ENCODE measurements around the gene PRKCH. TPM values are rescaled to one million over a fixed set of nuclear protein-coding genes. Genes with fewer than 3 reads are reported as not detected.
A peak's percentile ranks its signal among the peaks of the same experiment; 100 is the strongest.

PRKCH gene
- total RNA-seq, 1 donor from 2014 or later = 145 TPM

DNA sequence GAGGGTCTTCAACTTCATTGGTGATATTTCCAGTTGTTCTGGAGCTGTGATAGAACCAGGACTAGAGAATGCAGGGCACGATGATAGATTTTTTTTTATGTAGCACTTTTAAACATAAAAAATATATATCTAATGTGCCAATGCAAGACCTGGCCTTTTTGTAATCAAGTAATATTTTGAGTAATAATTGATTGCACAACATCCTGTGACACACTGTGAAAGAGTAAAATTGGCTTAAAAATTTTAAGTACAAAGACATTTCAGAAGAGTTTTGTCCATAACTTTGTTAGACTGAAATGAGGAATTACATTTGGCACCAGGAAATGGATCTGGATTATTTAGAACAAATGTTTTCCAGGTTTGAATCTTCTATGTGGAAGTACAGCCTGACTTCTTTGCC, 22.1 kb downstream of the PRKCH start:
- intact Hi-C loops (cut with micrococcal nuclease) = loop anchor here (5.0 kb wide), 3 partner anchors 319 to 591 kb away; partner anchors contain the start of gene HIF1A
- H3K9me3 Mint-ChIP-seq = no peaks in the 10 kb centered on the region
- peak overlapping the region; percentile 82 for H3K4me3 Mint-ChIP-seq
- H3K27ac Mint-ChIP-seq = peak overlapping the region; percentile 97
- peaks cover 39% of the 10 kb centered on the region for H3K36me3 Mint-ChIP-seq (ENCODE audit: low read depth)
- no peaks in the 10 kb centered on the region for H3K27me3 Mint-ChIP-seq (ENCODE audit: insufficient read depth)
- peaks cover 92% of the 10 kb centered on the region for H3K4me1 Mint-ChIP-seq (ENCODE audit: low read depth)
- no peak for DNase-seq (ENCODE audit: low spot score)

DNA sequence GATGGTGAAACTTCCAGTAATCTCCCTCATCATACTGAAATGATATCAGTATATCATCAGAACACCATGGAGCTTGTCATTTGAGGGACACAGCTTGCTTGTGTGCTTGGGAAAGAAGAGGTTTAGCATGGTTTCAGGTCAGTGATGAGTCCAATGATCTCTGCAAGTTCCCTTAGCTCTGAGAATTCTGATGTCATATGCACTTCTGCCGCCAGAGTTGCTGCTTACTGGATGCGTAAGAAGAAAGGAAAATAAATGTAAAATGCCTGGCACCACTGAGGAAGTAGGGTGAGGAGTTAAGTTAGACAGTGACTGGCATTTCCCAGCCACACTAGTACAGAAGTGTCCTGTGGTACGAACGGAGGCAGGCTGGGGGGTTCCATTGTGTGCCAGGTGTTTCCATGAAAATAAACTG, 22.6 kb downstream of the PRKCH start:
- Mint-ChIP-seq H3K36me3 (ENCODE audit: low read depth) (peaks cover 41% of the 10 kb centered on the region), H3K9me3 (peaks cover 5% of the 10 kb centered on the region), H3K4me3 (peak overlapping the region; percentile 81), H3K27me3 (ENCODE audit: insufficient read depth) (no peaks in the 10 kb centered on the region), H3K4me1 (ENCODE audit: low read depth) (peaks cover 92% of the 10 kb centered on the region), H3K27ac (peak overlapping the region; percentile 97)
- intact Hi-C loops (cut with micrococcal nuclease) = loop anchor here (5.0 kb wide), 3 partner anchors 318 to 592 kb away; partner anchors contain the start of gene HIF1A
- DNase-seq (ENCODE audit: low spot score) = no peak

DNA sequence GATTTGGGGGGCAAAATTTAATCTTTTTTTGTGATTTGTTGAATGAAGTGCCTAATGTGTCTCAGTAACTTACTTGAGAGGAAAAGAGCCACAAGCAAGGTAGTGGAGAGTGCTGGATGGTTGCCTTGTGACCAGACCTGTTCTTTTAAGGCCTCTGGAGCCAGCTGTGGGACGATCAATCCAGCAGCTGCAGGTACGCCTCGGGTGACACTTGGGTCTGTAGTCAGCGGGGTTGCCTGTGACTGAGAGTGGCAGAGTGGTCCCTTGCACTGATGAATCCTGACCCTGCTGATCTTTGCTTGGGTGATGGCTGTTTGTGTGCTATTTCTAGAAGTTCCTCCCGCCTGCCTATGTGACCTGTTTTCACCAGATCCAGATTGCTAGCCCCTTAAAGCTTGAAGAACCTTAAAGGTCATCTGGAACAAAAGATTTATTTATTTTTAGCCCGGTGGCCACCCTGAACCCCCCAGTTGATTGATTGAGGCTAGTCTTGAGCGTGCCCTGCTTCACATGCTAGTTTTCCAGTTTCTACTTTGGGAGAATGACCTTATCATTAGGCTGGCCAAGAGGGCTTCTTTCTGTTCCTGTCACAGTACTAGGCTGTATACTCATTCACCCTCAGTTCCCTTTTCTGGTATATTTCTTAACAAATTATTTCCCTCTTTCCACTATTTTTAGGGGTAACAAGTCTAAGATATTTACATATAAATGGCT, 23.2 kb downstream of the PRKCH start:
- intact Hi-C loops (cut with micrococcal nuclease) = loop anchor here (5.0 kb wide), 3 partner anchors 318 to 592 kb away; partner anchors contain the start of gene HIF1A
- no peak for DNase-seq (ENCODE audit: low spot score)

DNA sequence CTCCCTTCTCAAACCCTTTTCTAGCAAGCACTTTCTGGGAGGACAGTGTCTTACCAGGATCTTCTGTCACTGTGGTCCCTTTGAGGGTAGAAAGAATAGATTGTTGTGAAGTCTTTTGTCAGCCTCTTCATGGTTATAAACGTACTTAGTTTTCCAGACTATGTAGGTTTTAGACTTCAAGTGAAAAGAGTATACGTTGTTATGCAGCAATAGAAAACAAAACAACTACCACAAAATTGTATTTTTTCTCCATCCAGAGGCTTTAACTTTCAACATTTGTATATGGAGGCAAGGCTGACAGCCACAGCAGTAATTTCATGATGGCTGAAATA, 23.7 kb downstream of the PRKCH start:
- Mint-ChIP-seq H3K4me3 (peak overlapping the region; percentile 81), H3K27ac (peak overlapping the region; percentile 97), H3K27me3 (ENCODE audit: insufficient read depth) (no peaks in the 10 kb centered on the region), H3K4me1 (ENCODE audit: low read depth) (peaks cover 96% of the 10 kb centered on the region), H3K36me3 (ENCODE audit: low read depth) (peaks cover 42% of the 10 kb centered on the region), H3K9me3 (peaks cover 7% of the 10 kb centered on the region)
- intact Hi-C loops (cut with micrococcal nuclease) = no loop called here
- DNase-seq (ENCODE audit: low spot score) = no peak

More for the DNA sequence above, 23.2 kb downstream of the PRKCH start:
- peak overlapping the region; percentile 97 for H3K27ac Mint-ChIP-seq
- H3K27me3 Mint-ChIP-seq (ENCODE audit: insufficient read depth) = no peaks in the 10 kb centered on the region
- peaks cover 7% of the 10 kb centered on the region for H3K9me3 Mint-ChIP-seq
- H3K4me1 Mint-ChIP-seq (ENCODE audit: low read depth) = peaks cover 95% of the 10 kb centered on the region
- H3K36me3 Mint-ChIP-seq (ENCODE audit: low read depth) = peaks cover 43% of the 10 kb centered on the region
- H3K4me3 Mint-ChIP-seq = peak overlapping the region; percentile 81

DNA sequence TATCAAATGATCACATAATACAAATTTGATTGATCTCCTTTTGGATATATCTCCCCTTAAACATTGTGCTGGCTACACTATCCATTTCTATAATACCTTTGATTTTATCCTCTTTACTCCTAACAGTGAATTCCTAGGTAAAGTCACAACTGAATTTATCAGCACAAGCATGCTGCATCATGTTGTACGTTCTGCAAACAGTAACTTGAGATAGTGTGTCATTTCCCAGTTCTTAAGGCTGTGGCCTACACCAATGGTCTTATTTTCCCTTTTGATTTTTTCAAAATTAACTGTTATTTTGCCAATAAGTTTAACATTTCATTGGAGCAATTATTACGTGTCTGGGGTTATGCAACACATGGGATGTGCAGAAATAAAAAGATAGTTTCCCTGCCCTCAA, 24.8 kb downstream of the PRKCH start:
- Mint-ChIP-seq H3K4me1 (ENCODE audit: low read depth) (peaks cover 96% of the 10 kb centered on the region), H3K36me3 (ENCODE audit: low read depth) (peaks cover 38% of the 10 kb centered on the region)
- intact Hi-C loops (cut with micrococcal nuclease) = no loop called here

DNA sequence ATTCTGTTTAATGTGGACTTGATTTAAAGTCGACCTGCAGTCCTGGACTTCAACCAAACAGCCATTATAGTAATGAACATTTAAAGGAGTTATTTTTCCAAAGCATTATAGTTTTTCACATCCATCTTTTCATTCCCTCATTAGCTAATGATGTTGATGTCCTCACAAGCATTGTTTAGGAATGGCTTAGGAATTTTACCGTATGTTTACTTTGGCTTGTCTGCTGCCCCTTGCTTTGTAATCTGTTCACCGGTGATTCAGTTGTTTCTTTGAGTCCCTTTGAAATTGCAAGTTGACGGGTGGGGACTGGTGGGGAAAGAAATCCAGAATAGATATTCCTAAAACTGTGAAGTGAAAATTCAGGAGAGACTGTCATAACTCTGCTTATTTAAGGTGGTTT, 25.4 kb downstream of the PRKCH start:
- Mint-ChIP-seq H3K4me1 (ENCODE audit: low read depth) (peaks cover 96% of the 10 kb centered on the region), H3K4me3 (peak overlapping the region; percentile 70), H3K36me3 (ENCODE audit: low read depth) (peaks cover 32% of the 10 kb centered on the region), H3K27ac (peak overlapping the region; percentile 87), H3K27me3 (ENCODE audit: insufficient read depth) (no peaks in the 10 kb centered on the region), H3K9me3 (peaks cover 7% of the 10 kb centered on the region)
- intact Hi-C loops (cut with micrococcal nuclease) = loop anchor here (1.0 kb wide), 1 partner anchor 11 kb away; no protein-coding TSS in a partner anchor
- no peak for DNase-seq (ENCODE audit: low spot score)

More for the DNA sequence above, 24.8 kb downstream of the PRKCH start:
- DNase-seq (ENCODE audit: low spot score) = no peak
- Mint-ChIP-seq H3K9me3 (peaks cover 7% of the 10 kb centered on the region), H3K4me3 (peak overlapping the region; percentile 70), H3K27me3 (ENCODE audit: insufficient read depth) (no peaks in the 10 kb centered on the region), H3K27ac (peak overlapping the region; percentile 87)

DNA sequence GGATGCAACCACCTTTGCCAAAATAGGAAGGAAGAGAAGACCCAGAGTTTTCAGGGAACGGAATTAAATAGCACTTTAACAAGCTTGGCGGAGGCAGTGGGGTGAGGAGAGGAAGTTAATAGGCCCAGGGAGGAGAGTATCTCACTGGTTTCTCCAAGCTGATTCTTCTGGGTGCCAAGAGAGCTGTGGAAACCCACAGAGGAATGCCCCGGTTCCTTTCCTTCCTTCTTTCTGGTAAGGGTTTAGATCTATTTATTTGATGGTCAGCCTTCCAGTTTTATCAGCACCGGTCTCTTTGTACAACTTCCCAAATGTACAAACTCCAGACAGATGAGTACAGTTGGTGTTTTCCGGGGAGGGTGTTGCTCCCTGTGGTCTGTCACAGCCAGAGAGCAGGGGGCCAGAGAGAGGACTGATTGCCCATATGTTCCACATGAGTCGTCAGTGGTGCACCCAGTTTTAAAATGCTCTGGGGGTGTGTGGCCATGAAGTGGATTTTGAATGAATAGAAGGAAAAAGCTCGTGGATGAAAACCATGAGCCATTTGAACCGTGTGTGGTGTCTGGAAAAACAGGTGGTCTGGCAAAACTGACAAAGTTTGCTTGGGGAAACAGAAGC, 26.6 kb downstream of the PRKCH start:
- intact Hi-C loops (cut with micrococcal nuclease) = loop anchor here (1.0 kb wide), 1 partner anchor 9 kb away; no protein-coding TSS in a partner anchor

DNA sequence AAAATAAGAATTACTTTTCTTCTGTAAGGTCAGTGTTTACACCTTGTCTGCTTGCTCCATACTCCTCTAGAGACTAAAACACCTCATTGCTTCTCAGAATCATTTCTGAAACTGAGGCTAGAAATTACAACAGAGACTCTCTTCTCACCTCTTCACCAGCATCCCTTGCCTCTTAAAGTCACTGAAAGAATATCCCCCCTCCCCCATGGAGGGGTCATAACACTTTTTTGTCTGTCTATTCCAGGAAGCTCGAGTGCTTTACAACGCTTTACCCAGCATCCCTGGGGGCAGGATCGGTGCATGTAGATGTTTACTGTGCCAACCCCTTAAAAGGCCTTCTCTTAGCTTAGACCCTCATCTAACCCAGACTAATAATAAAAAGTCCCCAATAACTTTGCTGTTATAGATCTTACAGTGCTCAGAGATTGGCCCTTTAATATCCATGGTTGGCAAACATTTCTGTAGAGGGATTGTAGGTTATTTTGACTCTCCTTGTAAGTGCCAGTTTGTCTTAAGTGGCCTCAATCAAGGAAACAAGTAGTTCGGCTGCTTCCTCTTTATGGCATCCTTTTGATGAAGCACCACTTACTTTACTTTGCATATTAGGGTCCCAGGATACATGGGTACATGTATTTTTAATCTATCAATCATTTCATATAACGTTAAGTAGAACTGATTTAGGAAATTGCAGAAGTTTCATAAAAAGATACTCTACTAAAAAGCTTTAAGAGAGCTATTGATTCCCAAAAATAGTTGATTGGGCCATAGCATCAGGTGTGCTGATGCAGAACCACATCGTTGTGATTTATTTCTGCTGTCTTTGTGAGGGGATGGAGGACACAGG, 29.3 kb downstream of the PRKCH start:
- Mint-ChIP-seq H3K9me3 (peaks cover 7% of the 10 kb centered on the region), H3K4me1 (ENCODE audit: low read depth) (peaks cover 91% of the 10 kb centered on the region), H3K27ac (peak overlapping the region; percentile 95), H3K4me3 (peak overlapping the region; percentile 72), H3K27me3 (ENCODE audit: insufficient read depth) (no peaks in the 10 kb centered on the region), H3K36me3 (ENCODE audit: low read depth) (peaks cover 26% of the 10 kb centered on the region)
- no peak for DNase-seq (ENCODE audit: low spot score)
- intact Hi-C loops (cut with micrococcal nuclease) = loop anchor here (1.0 to 2.0 kb wide), 4 partner anchors 8 to 102 kb away; no protein-coding TSS in a partner anchor

More for the DNA sequence above, 26.6 kb downstream of the PRKCH start:
- Mint-ChIP-seq H3K9me3 (peaks cover 7% of the 10 kb centered on the region), H3K27ac (peak overlapping the region; percentile 95), H3K36me3 (ENCODE audit: low read depth) (peaks cover 29% of the 10 kb centered on the region), H3K4me1 (ENCODE audit: low read depth) (peaks cover 96% of the 10 kb centered on the region), H3K4me3 (peak overlapping the region; percentile 70), H3K27me3 (ENCODE audit: insufficient read depth) (no peaks in the 10 kb centered on the region)
- DNase-seq (ENCODE audit: low spot score) = no peak

DNA sequence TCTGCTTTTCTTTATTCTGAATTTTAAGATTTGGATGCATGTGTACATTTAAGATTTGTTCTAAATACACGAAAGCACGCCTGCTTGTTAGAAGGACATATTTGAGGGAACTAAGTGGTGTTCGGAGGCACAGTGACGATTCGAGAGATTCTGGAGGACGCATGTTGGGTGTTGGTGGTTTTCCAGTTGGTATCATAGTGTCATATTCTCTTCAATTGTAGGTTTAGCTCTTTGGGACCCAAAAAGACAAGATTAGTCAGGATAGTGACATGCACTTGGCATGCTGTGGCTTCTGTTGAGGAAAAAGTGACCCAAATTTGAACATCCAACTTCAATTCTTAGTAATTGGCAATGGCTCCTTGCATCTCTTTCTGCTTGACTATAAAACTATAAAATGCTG, 30.1 kb downstream of the PRKCH start:
- Mint-ChIP-seq H3K4me3 (peak overlapping the region; percentile 72), H3K9me3 (peaks cover 7% of the 10 kb centered on the region), H3K36me3 (ENCODE audit: low read depth) (peaks cover 31% of the 10 kb centered on the region), H3K27me3 (ENCODE audit: insufficient read depth) (no peaks in the 10 kb centered on the region), H3K27ac (peak overlapping the region; percentile 95), H3K4me1 (ENCODE audit: low read depth) (peaks cover 92% of the 10 kb centered on the region)
- DNase-seq (ENCODE audit: low spot score) = no peak
- intact Hi-C loops (cut with micrococcal nuclease) = loop anchor here (2.0 kb wide), 2 partner anchors 21 to 37 kb away; no protein-coding TSS in a partner anchor

DNA sequence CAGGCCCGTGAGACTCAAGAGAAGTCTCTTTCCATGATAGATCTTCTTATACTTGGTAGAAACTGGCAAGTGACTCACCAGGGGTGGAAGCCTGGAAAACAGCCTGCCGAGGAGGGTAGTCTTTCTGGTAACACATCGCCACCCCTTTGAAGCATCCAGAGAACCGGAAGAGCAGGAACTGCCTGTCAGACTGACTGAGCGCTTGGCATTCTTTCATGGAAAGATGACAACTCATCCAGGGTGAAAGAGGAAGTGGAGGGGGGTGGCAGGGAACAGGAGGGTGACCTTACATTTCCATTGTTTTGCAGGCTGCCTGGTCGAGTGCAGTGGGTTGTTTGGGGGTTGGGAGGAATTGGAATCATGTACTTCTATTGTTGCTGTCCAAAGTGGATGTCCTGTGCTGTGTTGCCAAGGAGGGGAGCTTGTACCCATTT, 34.5 kb downstream of the PRKCH start:
- H3K27me3 Mint-ChIP-seq (ENCODE audit: insufficient read depth) = no peaks in the 10 kb centered on the region
- peak overlapping the region; percentile 92 for H3K27ac Mint-ChIP-seq
- DNase-seq (ENCODE audit: low spot score) = no peak
- intact Hi-C loops (cut with micrococcal nuclease) = loop anchor here (1.0 to 5.0 kb wide), 2 partner anchors 14 to 34 kb away; partner anchors contain the start of gene PRKCH
- H3K4me3 Mint-ChIP-seq = peak overlapping the region; percentile 54
- no peaks in the 10 kb centered on the region for H3K9me3 Mint-ChIP-seq
- peaks cover 33% of the 10 kb centered on the region for H3K36me3 Mint-ChIP-seq (ENCODE audit: low read depth)
- H3K4me1 Mint-ChIP-seq (ENCODE audit: low read depth) = peaks cover 87% of the 10 kb centered on the region

DNA sequence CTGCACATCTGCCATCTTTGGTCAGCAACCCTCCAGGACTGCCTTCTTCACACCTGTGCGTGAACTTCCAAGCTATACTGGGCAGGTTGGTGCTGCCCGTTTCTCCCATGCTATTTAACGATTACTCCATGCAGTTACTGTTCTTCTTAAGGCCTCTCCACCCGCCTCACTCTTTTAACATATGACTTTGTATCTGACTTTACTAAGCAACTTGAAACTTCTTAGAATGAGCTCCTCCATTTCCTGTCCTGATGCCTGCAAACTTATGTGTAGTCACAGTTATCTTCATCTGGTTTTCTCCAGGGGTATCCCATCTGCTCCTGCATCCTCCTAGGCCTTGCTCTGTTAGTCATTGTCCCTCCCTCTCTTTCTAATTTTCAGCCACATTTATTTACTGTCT, 35.7 kb downstream of the PRKCH start:
- intact Hi-C loops (cut with micrococcal nuclease) = loop anchor here (1.0 to 5.0 kb wide), 2 partner anchors 10 to 35 kb away; partner anchors contain the start of gene PRKCH
- Mint-ChIP-seq H3K4me1 (ENCODE audit: low read depth) (peaks cover 81% of the 10 kb centered on the region), H3K4me3 (peak overlapping the region; percentile 54), H3K27me3 (ENCODE audit: insufficient read depth) (no peaks in the 10 kb centered on the region), H3K36me3 (ENCODE audit: low read depth) (peaks cover 35% of the 10 kb centered on the region), H3K27ac (peak overlapping the region; percentile 92), H3K9me3 (no peaks in the 10 kb centered on the region)
- DNase-seq (ENCODE audit: low spot score) = no peak

DNA sequence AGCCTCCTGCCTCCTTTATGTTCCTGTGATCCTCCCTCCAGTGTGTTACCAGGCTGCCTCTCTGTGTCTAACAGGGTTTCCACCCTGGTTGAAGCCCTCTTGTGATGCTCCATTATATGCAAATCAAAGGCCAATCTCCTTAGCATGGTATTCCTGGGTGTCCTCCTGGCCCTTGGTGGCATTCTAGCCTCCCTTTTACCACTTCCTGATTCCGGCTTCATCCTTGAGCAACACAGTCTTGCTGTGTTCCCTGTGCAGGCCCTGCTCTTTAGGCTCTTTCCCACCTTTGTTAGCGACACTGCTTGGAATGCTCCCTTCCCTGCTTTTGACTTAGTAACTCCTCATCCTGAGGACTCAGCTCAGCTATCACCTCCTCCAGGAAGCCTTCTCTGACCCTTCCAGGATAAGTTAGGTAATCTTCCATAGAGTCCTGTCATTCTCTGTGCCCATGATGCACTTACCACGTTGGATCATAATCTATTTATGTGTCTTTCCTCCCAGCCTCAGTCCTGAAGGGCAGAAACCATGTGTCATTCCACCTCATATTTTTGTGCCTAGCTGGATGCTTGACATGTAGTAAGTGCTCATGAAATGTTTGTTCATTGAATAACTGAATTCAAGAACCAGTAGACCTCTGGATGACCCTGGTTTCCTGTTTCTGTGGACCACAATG, 37.3 kb downstream of the PRKCH start:
- peaks cover 70% of the 10 kb centered on the region for H3K4me1 Mint-ChIP-seq (ENCODE audit: low read depth)
- peak overlapping the region; percentile 72 for H3K27ac Mint-ChIP-seq
- DNase-seq (ENCODE audit: low spot score) = no peak
- H3K9me3 Mint-ChIP-seq = no peaks in the 10 kb centered on the region
- H3K27me3 Mint-ChIP-seq (ENCODE audit: insufficient read depth) = no peaks in the 10 kb centered on the region
- intact Hi-C loops (cut with micrococcal nuclease) = loop anchor here (1.0 to 5.0 kb wide), 2 partner anchors 14 to 36 kb away; partner anchors contain the start of gene PRKCH
- peaks cover 35% of the 10 kb centered on the region for H3K36me3 Mint-ChIP-seq (ENCODE audit: low read depth)
- H3K4me3 Mint-ChIP-seq = no peak overlapping the region
